Measurements from ENCODE around the gene CTRL. TPM values are rescaled to one million over a fixed set of nuclear protein-coding genes. Genes with fewer than 3 reads are reported as not detected.
A peak's percentile ranks its signal among the peaks of the same experiment; 100 is the strongest.

CTRL gene
- polyA plus RNA-seq, 1 donor (not counting 4 experiments of a cell fraction or from before 2014, with no cell fraction given), result 0.10 TPM

- no peaks in the 10 kb centered on the region for H3K9me3 ChIP-seq (ENCODE audit: control insufficient read depth, low read depth, low read length)
- no peak for DNase-seq (ENCODE audit: low read depth, low spot score)
- no peak overlapping the region for H3K27ac ChIP-seq (ENCODE audit: control insufficient read depth, insufficient read depth, low read length)
- no peak overlapping the region for H3K9ac ChIP-seq (ENCODE audit: control insufficient read depth, extremely low read depth, insufficient read depth, low read length)
- peaks cover 9% of the 10 kb centered on the region for H3K9me1 ChIP-seq (ENCODE audit: control insufficient read depth, extremely low read depth, insufficient read depth, low read length)
- peaks cover 50% of the 10 kb centered on the region for H3K79me2 ChIP-seq (ENCODE audit: control insufficient read depth, insufficient read depth, low read length)
- H4K20me1 ChIP-seq (ENCODE audit: control insufficient read depth, extremely low read depth, insufficient read depth, low read length), result peaks cover 9% of the 10 kb centered on the region
- H3K4me1 ChIP-seq (ENCODE audit: control insufficient read depth, extremely low read depth, insufficient read depth, low read length), result peaks cover 82% of the 10 kb centered on the region
- no peaks in the 10 kb centered on the region for H3K27me3 ChIP-seq (ENCODE audit: control insufficient read depth, extremely low read depth, insufficient read depth, low read length)
- no peak for TF ChIP-seq EZH2 (IDR thresholded peaks at IDR 0.05; ENCODE audit: low read length)
- TF ChIP-seq, protein P1, sequence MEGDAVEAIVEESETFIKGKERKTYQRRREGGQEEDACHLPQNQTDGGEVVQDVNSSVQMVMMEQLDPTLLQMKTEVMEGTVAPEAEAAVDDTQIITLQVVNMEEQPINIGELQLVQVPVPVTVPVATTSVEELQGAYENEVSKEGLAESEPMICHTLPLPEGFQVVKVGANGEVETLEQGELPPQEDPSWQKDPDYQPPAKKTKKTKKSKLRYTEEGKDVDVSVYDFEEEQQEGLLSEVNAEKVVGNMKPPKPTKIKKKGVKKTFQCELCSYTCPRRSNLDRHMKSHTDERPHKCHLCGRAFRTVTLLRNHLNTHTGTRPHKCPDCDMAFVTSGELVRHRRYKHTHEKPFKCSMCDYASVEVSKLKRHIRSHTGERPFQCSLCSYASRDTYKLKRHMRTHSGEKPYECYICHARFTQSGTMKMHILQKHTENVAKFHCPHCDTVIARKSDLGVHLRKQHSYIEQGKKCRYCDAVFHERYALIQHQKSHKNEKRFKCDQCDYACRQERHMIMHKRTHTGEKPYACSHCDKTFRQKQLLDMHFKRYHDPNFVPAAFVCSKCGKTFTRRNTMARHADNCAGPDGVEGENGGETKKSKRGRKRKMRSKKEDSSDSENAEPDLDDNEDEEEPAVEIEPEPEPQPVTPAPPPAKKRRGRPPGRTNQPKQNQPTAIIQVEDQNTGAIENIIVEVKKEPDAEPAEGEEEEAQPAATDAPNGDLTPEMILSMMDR (optimal IDR thresholded peaks at IDR 0.05 in 1 of 3, IDR thresholded peaks at IDR 0.05 in 1 of 3, conservative IDR thresholded peaks at IDR 0.05 in 1 of 3; ENCODE audit: extremely low read depth in 1 of 3, insufficient read depth in 2 of 3, low read length in 3 of 3), result peak in 1 of 3 experiments; percentile 8
- dilution Hi-C loops (cut with MboI; ENCODE audit: extremely low pct_ligation_motif_present, low sequenced_read_pairs), result no loop called here
- H2AFZ ChIP-seq (ENCODE audit: control insufficient read depth, low read length), result no peak overlapping the region
- peaks cover 24 to 50% of the 10 kb centered on the region in 2 experiments for H3K36me3 ChIP-seq (ENCODE audit: control insufficient read depth in 2 of 2, extremely low read depth in 1 of 2, insufficient read depth in 2 of 2, low read length in 2 of 2)
- peak overlapping the region; percentile 13 for H3K4me2 ChIP-seq (ENCODE audit: control insufficient read depth, extremely low read depth, insufficient read depth, low read depth, low read length)
- H3K4me3 ChIP-seq (ENCODE audit: control insufficient read depth in 2 of 3, extremely low read depth in 1 of 3, insufficient read depth in 2 of 3, low read depth in 1 of 3, low read length in 3 of 3), result no peak overlapping the region
- FAIRE-seq, result no peak
Observed at GRCh38 chr16:67963662-67964321, 32.1 kb upstream of the CTRL start.

- TF ChIP-seq EZH2 (IDR thresholded peaks at IDR 0.05; ENCODE audit: low read length), result no peak
- TF ChIP-seq, protein P1 (optimal IDR thresholded peaks at IDR 0.05 in 1 of 3, IDR thresholded peaks at IDR 0.05 in 1 of 3, conservative IDR thresholded peaks at IDR 0.05 in 1 of 3; ENCODE audit: extremely low read depth in 1 of 3, insufficient read depth in 2 of 3, low read length in 3 of 3), result no peak
- no peak for DNase-seq (ENCODE audit: low read depth, low spot score)
- Histone ChIP-seq H3K79me2 (ENCODE audit: control insufficient read depth, insufficient read depth, low read length) (peaks cover 55% of the 10 kb centered on the region), H3K9me3 (ENCODE audit: control insufficient read depth, low read depth, low read length) (no peaks in the 10 kb centered on the region), H3K27me3 (ENCODE audit: control insufficient read depth, extremely low read depth, insufficient read depth, low read length) (no peaks in the 10 kb centered on the region), H3K27ac (ENCODE audit: control insufficient read depth, insufficient read depth, low read length) (no peak overlapping the region), H3K4me2 (ENCODE audit: control insufficient read depth, extremely low read depth, insufficient read depth, low read depth, low read length) (no peak overlapping the region), H3K36me3 (ENCODE audit: control insufficient read depth in 2 of 2, extremely low read depth in 1 of 2, insufficient read depth in 2 of 2, low read length in 2 of 2) (peaks cover 29 to 55% of the 10 kb centered on the region in 2 experiments), H3K4me1 (ENCODE audit: control insufficient read depth, extremely low read depth, insufficient read depth, low read length) (peaks cover 80% of the 10 kb centered on the region), H3K4me3 (ENCODE audit: control insufficient read depth in 2 of 3, extremely low read depth in 1 of 3, insufficient read depth in 2 of 3, low read depth in 1 of 3, low read length in 3 of 3) (no peak overlapping the region), H2AFZ (ENCODE audit: control insufficient read depth, low read length) (no peak overlapping the region), H3K9ac (ENCODE audit: control insufficient read depth, extremely low read depth, insufficient read depth, low read length) (no peak overlapping the region), H3K9me1 (ENCODE audit: control insufficient read depth, extremely low read depth, insufficient read depth, low read length) (peaks cover 9% of the 10 kb centered on the region), H4K20me1 (ENCODE audit: control insufficient read depth, extremely low read depth, insufficient read depth, low read length) (peaks cover 9% of the 10 kb centered on the region)
- FAIRE-seq, result no peak
- dilution Hi-C loops (cut with MboI; ENCODE audit: extremely low pct_ligation_motif_present, low sequenced_read_pairs), result no loop called here
Observed at GRCh38 chr16:67963292-67963661, 31.6 kb upstream of the CTRL start.
